ENCODE results near the gene SLC27A1.

SLC27A1 gene

GRCh38 chr19:17549085-17549740, 78.9 kb downstream of the SLC27A1 start:
- no peak for TF ChIP-seq CREB5 (CRISPR knock-in tag; IDR thresholded peaks at IDR 0.05; ENCODE audit: low read depth)
- TF ChIP-seq TOX (CRISPR knock-in tag; IDR thresholded peaks at IDR 0.05; ENCODE audit: borderline replicate concordance): no peak
- no peak for TF ChIP-seq ZNF565 (CRISPR knock-in tag; conservative IDR thresholded peaks at IDR 0.05; ENCODE audit: low read depth)
- TF ChIP-seq ZNF70 (CRISPR knock-in tag; IDR thresholded peaks at IDR 0.05): no peak
- no peak for TF ChIP-seq ZC3H10 (CRISPR knock-in tag; IDR thresholded peaks at IDR 0.05)
- TF ChIP-seq POU6F1 (CRISPR knock-in tag; IDR thresholded peaks at IDR 0.05; ENCODE audit: borderline replicate concordance, low read depth): no peak
- TF ChIP-seq TSHZ2 (CRISPR knock-in tag; IDR thresholded peaks at IDR 0.05): no peak
- TF ChIP-seq ISL1 (CRISPR knock-in tag; IDR thresholded peaks at IDR 0.05): no peak
- TF ChIP-seq CSRNP3 (CRISPR knock-in tag; IDR thresholded peaks at IDR 0.05): no peak
- TF ChIP-seq ARNTL (CRISPR knock-in tag; IDR thresholded peaks at IDR 0.05; ENCODE audit: borderline replicate concordance, low read depth): no peak
- TF ChIP-seq PPARA (CRISPR knock-in tag; IDR thresholded peaks at IDR 0.05; ENCODE audit: borderline replicate concordance): no peak
- no peak for TF ChIP-seq OSR1 (CRISPR knock-in tag; IDR thresholded peaks at IDR 0.05)
- no peak for TF ChIP-seq GLIS3 (CRISPR knock-in tag; IDR thresholded peaks at IDR 0.05)
- TF ChIP-seq SNAI2 (CRISPR knock-in tag; IDR thresholded peaks at IDR 0.05): no peak
- no peak for TF ChIP-seq PATZ1 (CRISPR knock-in tag; IDR thresholded peaks at IDR 0.05; ENCODE audit: borderline replicate concordance)
- TF ChIP-seq BACH2 (CRISPR knock-in tag; IDR thresholded peaks at IDR 0.05; ENCODE audit: borderline replicate concordance): no peak
- no peak for TF ChIP-seq ZNF8 (CRISPR knock-in tag; IDR thresholded peaks at IDR 0.05)
- no peak for TF ChIP-seq TCF4 (CRISPR knock-in tag; IDR thresholded peaks at IDR 0.05; ENCODE audit: borderline replicate concordance)
- TF ChIP-seq CSDC2 (CRISPR knock-in tag; IDR thresholded peaks at IDR 0.05): no peak
- TF ChIP-seq ZFP3 (CRISPR knock-in tag; IDR thresholded peaks at IDR 0.05): no peak
- no peak for ATAC-seq

- ATAC-seq: no peak
- TF ChIP-seq ZNF70 (CRISPR knock-in tag; IDR thresholded peaks at IDR 0.05) (no peak), RARB (CRISPR knock-in tag; IDR thresholded peaks at IDR 0.05) (no peak), ISL1 (CRISPR knock-in tag; IDR thresholded peaks at IDR 0.05) (no peak), TCF4 (CRISPR knock-in tag; IDR thresholded peaks at IDR 0.05; ENCODE audit: borderline replicate concordance) (no peak), CSDC2 (CRISPR knock-in tag; IDR thresholded peaks at IDR 0.05) (no peak), ZNF565 (CRISPR knock-in tag; conservative IDR thresholded peaks at IDR 0.05; ENCODE audit: low read depth) (no peak), BACH2 (CRISPR knock-in tag; IDR thresholded peaks at IDR 0.05; ENCODE audit: borderline replicate concordance) (no peak), ZNF8 (CRISPR knock-in tag; IDR thresholded peaks at IDR 0.05) (no peak), TSHZ2 (CRISPR knock-in tag; IDR thresholded peaks at IDR 0.05) (no peak), CSRNP3 (CRISPR knock-in tag; IDR thresholded peaks at IDR 0.05) (no peak), PATZ1 (CRISPR knock-in tag; IDR thresholded peaks at IDR 0.05; ENCODE audit: borderline replicate concordance) (no peak), ARNTL (CRISPR knock-in tag; IDR thresholded peaks at IDR 0.05; ENCODE audit: borderline replicate concordance, low read depth) (no peak)
Observed at GRCh38 chr19:17550076-17550667, 79.8 kb downstream of the SLC27A1 start.
